D721Med (cell line): ENCODE data around the gene SYNE4.

Experiments
- DNase-seq: peaks from one replicate; pipeline ENCODE4 v3.0.0; 2011; ENCODE audit warnings: low spot score; ENCODE audit not compliant: insufficient read length
- FAIRE-seq: peaks from 2 replicates; lab custom pipeline; 2011; peaks lifted over from hg19 to GRCh38; lab: Jason Lieb, UNC
- CTCF ChIP-seq: IDR thresholded peaks from 2 replicates; pipeline ENCODE4 v1.5.1; 2012; ENCODE audit warnings: mild to moderate bottlenecking, control low read depth; ENCODE audit not compliant: insufficient read depth; ENCODE audit errors: missing control alignments

SYNE4 gene

DNA sequence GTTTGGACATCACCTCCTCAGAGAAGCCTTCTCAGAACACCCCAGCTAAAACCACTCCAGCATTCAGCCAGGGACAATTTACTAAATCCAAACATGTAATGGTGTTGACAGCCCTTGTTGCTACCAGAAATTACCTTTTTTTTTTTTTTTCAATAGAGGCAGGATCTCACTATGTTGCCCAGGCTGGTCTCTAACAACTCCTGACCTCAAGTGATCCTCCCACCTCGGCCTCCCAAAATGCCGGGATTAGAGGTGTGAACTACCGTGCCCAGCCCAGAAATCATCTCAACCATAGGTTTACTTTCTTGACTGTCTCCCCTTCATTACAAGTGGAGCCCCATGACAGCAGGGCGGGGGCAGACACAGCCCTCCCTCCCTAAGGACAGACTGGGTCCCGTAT is 14.8 kb upstream of the SYNE4 start:
- DNase-seq, result no peak
- FAIRE-seq, result no peak
- no peak for TF ChIP-seq CTCF

DNA sequence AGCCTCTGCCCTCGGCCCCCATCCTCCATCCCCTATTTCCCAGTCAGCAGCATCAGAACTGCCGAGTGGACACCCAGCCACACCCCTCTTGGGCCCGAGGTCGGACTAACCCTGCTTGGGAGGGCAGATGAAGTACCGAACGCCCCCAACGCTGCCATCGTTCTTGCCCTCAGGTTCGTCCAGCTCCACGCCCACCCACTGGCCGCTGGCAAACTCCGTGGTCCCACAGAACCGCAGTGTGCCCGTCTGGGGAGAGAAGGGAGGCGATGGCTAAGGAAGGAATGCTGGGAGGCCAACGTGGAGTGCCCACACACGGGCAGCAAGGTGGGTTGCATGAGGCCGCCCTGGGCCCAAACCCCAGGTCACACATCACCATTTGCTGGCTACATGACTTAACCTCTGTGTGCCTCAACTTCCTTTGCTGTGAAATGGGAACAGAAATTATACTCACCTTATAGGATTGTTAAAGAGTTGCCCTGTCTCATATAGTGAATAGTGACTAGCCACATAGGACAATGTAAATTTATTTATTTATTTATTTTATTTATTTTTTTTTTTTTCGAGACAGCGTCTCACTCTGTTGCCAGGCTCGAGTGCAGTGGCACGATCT is 10.6 kb upstream of the SYNE4 start:
- DNase-seq, result no peak
- TF ChIP-seq CTCF, result no peak
- no peak for FAIRE-seq

- no peak for TF ChIP-seq CTCF
- FAIRE-seq, result no peak
Observed at GRCh38 chr19:36014012-36014924, 5.7 kb upstream of the SYNE4 start, which contains the start of gene ALKBH6. ALKBH6 (minus strand) TSS chr19:36014213; CDS start chr19:36013397, 816 bp downstream.

DNA sequence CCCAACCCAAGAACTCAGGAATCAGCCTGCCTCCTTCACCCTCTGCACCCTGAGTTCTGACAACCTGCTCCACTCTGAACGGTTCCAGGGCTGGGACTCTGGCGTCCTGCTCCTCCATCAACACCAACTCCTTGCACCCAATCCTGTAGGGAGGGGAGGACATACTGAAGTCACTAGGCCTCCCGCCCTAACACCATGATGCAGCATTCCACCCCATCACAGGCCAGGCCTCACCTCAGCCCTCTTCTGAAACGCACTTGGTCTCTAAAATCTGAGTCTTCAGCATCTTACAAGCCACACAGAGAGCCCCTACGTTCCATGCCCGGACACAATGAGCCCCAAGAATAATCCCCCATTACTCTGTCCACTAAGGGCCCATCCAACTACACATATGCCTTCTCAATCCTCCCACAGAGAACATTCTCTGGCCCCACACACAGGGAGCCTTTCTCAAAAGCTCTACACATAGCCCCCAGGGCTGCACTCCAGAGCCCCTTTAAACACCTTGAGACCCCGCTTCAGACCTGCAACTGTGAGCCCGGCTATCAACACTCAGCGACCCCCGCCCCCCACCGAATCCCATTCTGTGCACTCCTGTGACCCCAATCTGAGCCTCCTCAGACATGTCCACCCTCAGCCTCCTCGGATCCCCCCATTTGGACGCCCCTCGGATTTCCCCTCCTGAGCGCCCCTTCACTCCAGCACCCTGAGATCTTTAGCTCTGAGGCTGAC is 4.8 kb upstream of the SYNE4 start:
- FAIRE-seq (no peak), DNase-seq (no peak)
- no peak for TF ChIP-seq CTCF

More at GRCh38 chr19:36014012-36014924, 5.7 kb upstream of the SYNE4 start, which contains the start of gene ALKBH6:
- peak; percentile 99 for DNase-seq

DNA sequence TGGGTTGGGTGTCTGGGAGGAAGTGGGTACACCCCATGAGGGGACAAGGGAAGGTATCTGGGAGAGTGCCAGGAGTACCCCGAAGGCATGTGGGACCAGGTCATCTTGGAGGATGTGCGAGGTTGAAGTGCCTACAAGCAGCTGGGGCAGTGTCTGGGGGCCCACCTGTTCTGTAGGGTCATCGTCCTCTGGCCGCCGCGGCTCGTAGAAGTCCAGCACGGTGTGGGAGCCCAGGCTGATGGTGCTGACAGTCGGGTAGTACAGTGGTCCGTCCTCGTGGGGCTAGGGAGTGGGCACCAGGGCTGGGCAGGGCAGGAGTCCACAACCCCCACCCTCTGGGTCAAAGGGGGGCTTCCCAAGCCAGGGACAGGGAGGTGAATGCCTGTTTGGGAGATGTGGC is 1.8 kb upstream of the SYNE4 start:
- no peak for TF ChIP-seq CTCF
- DNase-seq (no peak), FAIRE-seq (no peak)

GRCh38 chr19:36009633-36010379 is 1.2 kb upstream of the SYNE4 start:
- FAIRE-seq (no peak), DNase-seq (no peak)
- TF ChIP-seq CTCF, result no peak
